ENCODE measurements around the gene TTC17.

The TTC17 gene

DNA sequence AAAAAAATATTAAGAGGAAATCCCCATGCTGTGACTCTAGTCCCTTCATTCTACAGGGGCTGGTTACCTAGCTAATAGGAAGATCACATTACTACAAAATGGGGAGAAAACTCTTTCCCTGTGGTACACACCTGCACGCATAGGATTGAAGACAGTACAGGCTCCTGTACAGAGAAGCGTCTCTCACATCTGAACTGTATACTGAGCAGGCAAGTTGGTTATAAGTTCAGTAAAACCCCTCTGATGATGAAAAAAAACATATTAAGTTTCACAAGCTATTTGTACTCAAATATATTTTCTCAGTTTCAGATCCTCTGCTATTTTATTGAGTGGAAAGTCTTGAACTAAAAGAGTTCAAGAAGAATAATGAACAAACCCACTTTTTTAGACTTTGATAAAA is 164.9 kb downstream of the TTC17 start:
- Histone ChIP-seq H3K27ac (no peak overlapping the region), H3K36me3 (replicated peaks) (no peaks in the 10 kb centered on the region), H3K4me3 (ENCODE audit: low read depth, low read length) (no peak overlapping the region), H3K27me3 (replicated peaks) (no peaks in the 10 kb centered on the region)
- in situ Hi-C loops (cut with HindIII; ENCODE audit: low pct_ligation_motif_present, low sequenced_read_pairs), result no loop called here
- no peak for DNase-seq
- TF ChIP-seq, protein P1, sequence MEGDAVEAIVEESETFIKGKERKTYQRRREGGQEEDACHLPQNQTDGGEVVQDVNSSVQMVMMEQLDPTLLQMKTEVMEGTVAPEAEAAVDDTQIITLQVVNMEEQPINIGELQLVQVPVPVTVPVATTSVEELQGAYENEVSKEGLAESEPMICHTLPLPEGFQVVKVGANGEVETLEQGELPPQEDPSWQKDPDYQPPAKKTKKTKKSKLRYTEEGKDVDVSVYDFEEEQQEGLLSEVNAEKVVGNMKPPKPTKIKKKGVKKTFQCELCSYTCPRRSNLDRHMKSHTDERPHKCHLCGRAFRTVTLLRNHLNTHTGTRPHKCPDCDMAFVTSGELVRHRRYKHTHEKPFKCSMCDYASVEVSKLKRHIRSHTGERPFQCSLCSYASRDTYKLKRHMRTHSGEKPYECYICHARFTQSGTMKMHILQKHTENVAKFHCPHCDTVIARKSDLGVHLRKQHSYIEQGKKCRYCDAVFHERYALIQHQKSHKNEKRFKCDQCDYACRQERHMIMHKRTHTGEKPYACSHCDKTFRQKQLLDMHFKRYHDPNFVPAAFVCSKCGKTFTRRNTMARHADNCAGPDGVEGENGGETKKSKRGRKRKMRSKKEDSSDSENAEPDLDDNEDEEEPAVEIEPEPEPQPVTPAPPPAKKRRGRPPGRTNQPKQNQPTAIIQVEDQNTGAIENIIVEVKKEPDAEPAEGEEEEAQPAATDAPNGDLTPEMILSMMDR (IDR thresholded peaks at IDR 0.05; ENCODE audit: low read depth, low read length, missing control alignments), result no peak

DNA sequence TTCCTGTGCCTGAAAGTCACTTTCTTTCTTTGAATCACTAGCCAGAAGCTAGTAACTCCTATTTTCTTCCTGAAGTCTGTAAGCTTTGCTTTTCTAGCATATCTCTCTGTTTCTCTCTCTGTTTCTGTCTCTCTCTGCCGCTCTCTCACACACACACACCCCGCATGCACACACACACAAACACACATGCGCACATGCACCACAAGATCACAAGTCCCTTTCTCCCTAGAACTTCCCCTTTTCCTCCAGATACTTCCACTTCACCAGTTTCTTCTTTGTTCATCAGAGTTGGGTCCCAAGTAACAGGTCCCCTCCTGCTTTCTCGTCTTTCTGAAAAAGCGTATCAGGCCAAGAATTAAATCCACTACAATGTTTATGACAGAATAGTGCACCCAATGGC is 173.3 kb downstream of the TTC17 start:
- H3K36me3 ChIP-seq (replicated peaks), result no peaks in the 10 kb centered on the region
- DNase-seq, result no peak
- H3K27ac ChIP-seq, result no peak overlapping the region
- H3K27me3 ChIP-seq (replicated peaks), result no peaks in the 10 kb centered on the region
- TF ChIP-seq, protein P1 (IDR thresholded peaks at IDR 0.05; ENCODE audit: low read depth, low read length, missing control alignments), result no peak
- no peak overlapping the region for H3K4me3 ChIP-seq (ENCODE audit: low read depth, low read length)
- in situ Hi-C loops (cut with HindIII; ENCODE audit: low pct_ligation_motif_present, low sequenced_read_pairs), result no loop called here

DNA sequence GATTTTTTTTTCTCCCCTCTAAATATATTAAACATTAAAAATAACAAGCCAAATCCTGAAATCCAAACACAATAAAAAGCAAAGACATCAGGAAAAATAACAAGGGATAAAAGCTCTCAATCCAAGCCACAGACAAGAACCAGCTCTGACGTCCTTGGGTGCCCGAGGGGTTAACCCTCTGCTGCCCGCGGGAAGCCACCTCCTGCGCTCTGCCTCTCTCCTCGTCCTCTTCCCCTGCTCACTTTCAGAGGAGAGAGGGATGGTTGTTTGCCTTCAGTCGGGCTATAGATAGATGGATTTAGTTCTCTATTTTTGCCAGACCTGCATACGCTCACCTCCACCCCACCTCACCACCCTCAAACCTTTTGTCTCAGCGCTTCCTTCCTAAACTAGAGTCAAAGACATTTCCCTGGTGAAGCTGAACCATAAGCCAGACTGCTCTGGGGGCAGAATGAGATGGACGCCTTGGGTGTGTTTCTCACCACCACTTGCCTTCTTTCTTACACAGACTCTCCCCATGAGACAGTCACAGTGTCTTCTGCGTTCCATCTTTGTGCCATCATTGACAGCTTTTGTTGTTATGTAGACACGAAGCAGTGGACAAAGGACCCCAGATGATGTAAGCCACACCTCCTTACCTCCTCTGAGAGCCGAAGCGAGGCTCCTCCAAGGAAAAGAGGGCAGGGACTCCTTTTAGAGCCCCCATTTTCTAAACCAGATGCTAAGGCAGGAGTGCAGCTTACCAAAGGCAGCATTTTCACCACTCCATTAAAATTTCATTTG is 179.3 kb downstream of the TTC17 start:
- no peak for DNase-seq
- Histone ChIP-seq H3K4me3 (ENCODE audit: low read depth, low read length) (no peak overlapping the region), H3K27ac (no peak overlapping the region), H3K36me3 (replicated peaks) (no peaks in the 10 kb centered on the region), H3K27me3 (replicated peaks) (peaks cover 2% of the 10 kb centered on the region)
- in situ Hi-C loops (cut with HindIII; ENCODE audit: low pct_ligation_motif_present, low sequenced_read_pairs), result no loop called here
- TF ChIP-seq, protein P1 (IDR thresholded peaks at IDR 0.05; ENCODE audit: low read depth, low read length, missing control alignments), result no peak

DNA sequence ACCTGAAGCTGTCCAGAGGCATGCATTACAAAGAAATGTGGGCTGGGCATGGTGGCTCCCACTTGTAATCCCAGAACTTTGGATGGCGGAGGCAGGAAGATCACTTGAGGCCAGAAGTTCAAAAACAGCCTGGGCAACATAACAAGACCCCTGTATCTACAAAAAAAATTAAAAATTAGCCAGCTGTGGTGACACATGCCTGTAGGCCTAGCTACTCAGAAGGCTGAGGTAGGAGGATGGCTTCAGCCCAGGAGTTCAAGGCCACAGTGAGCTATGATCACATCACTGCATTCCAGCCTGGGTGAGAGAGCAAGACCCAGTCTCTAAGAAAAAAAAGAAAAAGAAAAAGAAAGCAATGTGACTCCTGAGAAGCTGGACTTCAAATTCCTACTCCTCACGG is 183.3 kb downstream of the TTC17 start:
- in situ Hi-C loops (cut with HindIII; ENCODE audit: low pct_ligation_motif_present, low sequenced_read_pairs), result no loop called here
- Histone ChIP-seq H3K27ac (no peak overlapping the region), H3K36me3 (replicated peaks) (no peaks in the 10 kb centered on the region), H3K27me3 (replicated peaks) (peaks cover 8% of the 10 kb centered on the region), H3K4me3 (ENCODE audit: low read depth, low read length) (no peak overlapping the region)
- DNase-seq, result no peak
- TF ChIP-seq, protein P1 (IDR thresholded peaks at IDR 0.05; ENCODE audit: low read depth, low read length, missing control alignments), result no peak

DNA sequence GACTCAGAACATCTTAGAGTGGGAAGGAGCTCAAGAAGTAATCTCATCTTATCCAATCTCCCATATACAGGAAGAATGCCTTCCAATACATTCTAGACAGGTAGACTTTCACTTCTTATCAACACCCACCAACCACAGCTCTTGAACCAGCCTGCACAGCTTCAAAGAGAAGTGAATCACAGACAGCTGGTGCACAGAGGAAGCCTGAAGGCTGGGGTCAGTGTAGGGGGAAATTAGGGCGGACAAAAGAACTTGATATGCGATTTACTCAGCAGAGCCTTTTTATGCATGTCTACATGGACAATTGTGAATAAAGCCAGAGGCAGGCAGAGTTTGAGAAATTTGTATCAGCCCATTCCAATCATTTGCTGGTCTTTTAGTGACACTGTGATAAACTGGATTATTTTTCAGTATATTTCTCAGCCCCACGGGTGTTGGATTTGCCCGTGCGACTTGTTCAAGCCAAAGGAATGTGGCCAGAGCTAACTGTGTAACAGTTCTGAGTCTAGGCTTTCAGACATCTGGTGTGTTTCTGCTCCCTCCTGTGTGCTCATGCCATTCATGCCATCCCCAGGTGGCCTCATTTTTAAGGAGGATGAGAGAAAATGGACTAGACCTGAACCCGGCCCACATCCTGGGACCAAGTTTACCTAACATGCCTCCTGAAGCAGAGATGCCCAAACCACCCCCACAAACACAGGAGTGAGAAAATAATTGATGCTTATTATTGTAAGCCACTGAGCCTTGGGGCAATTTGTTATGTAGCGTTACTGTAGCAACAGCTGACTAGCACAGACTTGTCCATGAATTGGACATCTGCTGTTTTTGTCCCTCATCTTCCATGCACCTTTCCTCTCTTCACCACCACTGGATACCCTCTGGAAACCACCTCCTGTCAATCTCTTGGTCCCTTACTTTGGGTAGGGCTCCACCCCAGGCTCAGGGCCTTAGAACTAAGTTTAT is 184.3 kb downstream of the TTC17 start:
- DNase-seq, result no peak
- in situ Hi-C loops (cut with HindIII; ENCODE audit: low pct_ligation_motif_present, low sequenced_read_pairs), result no loop called here

More for the DNA sequence above, 184.3 kb downstream of the TTC17 start:
- no peak overlapping the region for H3K27ac ChIP-seq
- TF ChIP-seq, protein P1 (IDR thresholded peaks at IDR 0.05; ENCODE audit: low read depth, low read length, missing control alignments), result no peak
- no peak overlapping the region for H3K4me3 ChIP-seq (ENCODE audit: low read depth, low read length)
- no peaks in the 10 kb centered on the region for H3K36me3 ChIP-seq (replicated peaks)
- peaks cover 12% of the 10 kb centered on the region for H3K27me3 ChIP-seq (replicated peaks)
